GM12892 (cell line): ENCODE data around the gene DRAXIN.

Experiments
- POLR2A ChIP-seq: IDR thresholded peaks from 2 replicates; pipeline ENCODE4 v1.6.1; 2011; ENCODE audit warnings: low read depth, low read length, control low read depth
- POLR2AphosphoS5 ChIP-seq: IDR thresholded peaks from 2 replicates; pipeline ENCODE4 v1.6.1; 2011; ENCODE audit warnings: low read depth, low read length, control low read depth

DNA sequence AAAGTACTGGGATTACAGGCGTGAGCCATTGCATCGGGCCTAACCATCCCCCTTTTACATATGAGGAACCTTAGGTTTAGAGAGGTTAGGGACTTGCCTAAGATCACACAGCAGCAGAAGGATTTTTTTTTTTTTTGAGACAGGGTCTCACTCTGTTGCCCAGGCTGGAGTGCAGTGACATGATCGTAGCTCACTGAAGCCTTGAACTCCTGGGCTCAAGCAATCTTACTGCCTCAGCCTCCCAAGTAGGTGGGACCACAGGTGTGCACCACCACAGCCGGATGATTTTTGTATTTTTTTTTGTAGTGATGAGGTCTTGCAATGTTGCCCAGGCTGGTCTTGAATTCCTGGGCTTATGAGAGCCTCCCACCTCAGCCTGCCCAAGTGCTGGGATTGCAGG lies 68.3 kb downstream of the DRAXIN start:
- TF ChIP-seq POLR2AphosphoS5 (no peak), POLR2A (no peak)
